ENCODE results near the gene RTTN. TPM values are rescaled to one million over a fixed set of nuclear protein-coding genes. Genes with fewer than 3 reads are reported as not detected.

The RTTN gene
- total RNA-seq, 2 donors from 2014 or later, result 27.6 to 31.4 TPM

DNA sequence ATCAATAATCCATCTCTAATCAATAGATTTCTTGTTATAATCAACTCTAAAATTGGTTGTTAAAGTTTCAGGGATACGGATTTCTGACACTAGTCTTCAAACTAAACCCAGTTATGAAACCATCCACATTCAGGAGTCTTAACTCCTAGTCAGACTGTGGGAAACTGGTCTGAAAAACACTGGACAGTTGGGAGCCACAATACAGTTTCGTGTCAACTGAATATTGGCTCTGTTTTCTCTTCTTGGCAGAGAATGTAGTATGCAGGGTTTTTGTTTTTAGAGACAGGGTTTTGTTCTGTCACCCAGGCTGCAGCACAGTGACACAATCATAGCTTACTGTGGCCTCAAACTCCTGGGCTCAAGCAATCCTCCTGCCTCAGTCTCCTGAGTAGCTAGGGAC lies 123.1 kb downstream of the RTTN start:
- Mint-ChIP-seq H3K4me3 (no peak overlapping the region), H3K4me1 (ENCODE audit: low read depth) (peaks cover 11% of the 10 kb centered on the region), H3K36me3 (ENCODE audit: insufficient read depth in 2 of 2) (peaks cover 5% of the 10 kb centered on the region in 2 donors), H3K27me3 (ENCODE audit: low read depth) (no peaks in the 10 kb centered on the region), H3K27ac (no peak overlapping the region), H3K9me3 (no peaks in the 10 kb centered on the region)
- DNase-seq (no peak), ATAC-seq (replicated peaks in 1 of 2) (no peak)

DNA sequence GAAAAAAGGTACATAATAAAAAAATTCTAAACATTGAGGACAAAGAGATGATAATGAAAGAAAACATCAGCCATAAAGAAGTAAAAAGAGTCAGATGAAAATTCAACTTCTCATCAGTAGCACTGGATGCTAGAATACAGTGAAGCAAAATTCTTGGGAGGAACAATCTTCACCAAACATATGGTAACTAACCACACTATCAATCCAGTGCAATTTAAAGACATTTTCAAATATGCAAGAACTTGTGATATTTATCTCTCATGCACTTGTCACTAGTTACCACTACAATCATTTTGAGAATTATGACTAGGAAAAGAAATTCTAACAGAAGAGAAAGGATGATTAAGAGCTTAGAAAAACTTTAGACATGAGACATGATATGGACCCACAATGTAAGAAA lies 127.4 kb downstream of the RTTN start:
- peak in 1 of 2 donors; percentile 25 for ATAC-seq (replicated peaks in 1 of 2)
- H3K27ac Mint-ChIP-seq, result peak overlapping the region; percentile 85
- no peak for DNase-seq
- H3K27me3 Mint-ChIP-seq (ENCODE audit: low read depth), result no peaks in the 10 kb centered on the region
- H3K4me3 Mint-ChIP-seq, result no peak overlapping the region
- peaks cover 0 to 2% of the 10 kb centered on the region in 2 donors for H3K36me3 Mint-ChIP-seq (ENCODE audit: insufficient read depth in 2 of 2)
- no peaks in the 10 kb centered on the region for H3K9me3 Mint-ChIP-seq
- peaks cover 11% of the 10 kb centered on the region for H3K4me1 Mint-ChIP-seq (ENCODE audit: low read depth)

DNA sequence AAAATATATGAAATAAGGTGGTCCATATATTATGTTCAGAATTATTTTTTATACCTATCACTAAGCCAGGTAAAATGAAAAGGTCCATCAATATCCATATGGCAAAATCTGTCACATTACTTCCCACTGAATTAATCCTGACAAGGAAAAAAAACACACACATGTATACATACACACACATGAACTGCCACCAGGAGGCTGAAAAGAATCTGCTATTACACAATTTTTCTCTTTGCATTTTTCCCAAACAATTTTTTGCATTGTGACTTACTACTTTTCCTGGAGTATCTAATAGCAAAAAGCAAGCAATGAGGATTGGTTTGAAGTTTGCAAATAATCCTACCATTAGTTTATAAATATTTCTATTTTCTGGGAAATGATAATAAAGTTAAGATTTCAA lies 129.6 kb downstream of the RTTN start:
- ATAC-seq (replicated peaks in 1 of 2) (no peak), DNase-seq (no peak)
- H3K9me3 Mint-ChIP-seq, result no peaks in the 10 kb centered on the region
- H3K36me3 Mint-ChIP-seq (ENCODE audit: insufficient read depth in 2 of 2), result no peaks in the 10 kb centered on the region
- no peak overlapping the region for H3K27ac Mint-ChIP-seq
- no peak overlapping the region for H3K4me3 Mint-ChIP-seq
- peaks cover 11% of the 10 kb centered on the region for H3K4me1 Mint-ChIP-seq (ENCODE audit: low read depth)
- no peaks in the 10 kb centered on the region for H3K27me3 Mint-ChIP-seq (ENCODE audit: low read depth)

DNA sequence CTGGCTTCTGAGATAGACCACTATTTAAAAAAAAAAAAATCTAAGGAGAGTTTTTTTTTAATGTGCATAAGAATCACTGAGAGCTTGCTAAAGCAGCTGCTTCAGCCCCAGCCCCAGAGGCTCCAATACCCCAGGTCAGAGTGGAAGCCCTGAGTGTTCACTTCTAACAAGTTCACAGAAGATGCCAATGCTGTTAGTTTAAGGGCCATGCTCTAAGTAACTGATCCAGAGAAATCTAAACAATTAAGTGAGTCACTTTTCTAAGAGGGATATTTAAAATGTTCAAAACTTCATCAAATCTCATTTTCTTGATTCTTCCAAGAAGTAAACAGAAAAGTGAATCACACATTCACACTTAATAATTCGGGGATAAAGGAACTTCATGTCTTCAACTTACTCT lies 131.4 kb downstream of the RTTN start:
- DNase-seq (no peak), ATAC-seq (replicated peaks in 1 of 2) (no peak)
- Mint-ChIP-seq H3K36me3 (ENCODE audit: insufficient read depth in 2 of 2) (no peaks in the 10 kb centered on the region), H3K4me1 (ENCODE audit: low read depth) (peaks cover 11% of the 10 kb centered on the region), H3K9me3 (no peaks in the 10 kb centered on the region), H3K27me3 (ENCODE audit: low read depth) (no peaks in the 10 kb centered on the region), H3K4me3 (no peak overlapping the region), H3K27ac (no peak overlapping the region)

DNA sequence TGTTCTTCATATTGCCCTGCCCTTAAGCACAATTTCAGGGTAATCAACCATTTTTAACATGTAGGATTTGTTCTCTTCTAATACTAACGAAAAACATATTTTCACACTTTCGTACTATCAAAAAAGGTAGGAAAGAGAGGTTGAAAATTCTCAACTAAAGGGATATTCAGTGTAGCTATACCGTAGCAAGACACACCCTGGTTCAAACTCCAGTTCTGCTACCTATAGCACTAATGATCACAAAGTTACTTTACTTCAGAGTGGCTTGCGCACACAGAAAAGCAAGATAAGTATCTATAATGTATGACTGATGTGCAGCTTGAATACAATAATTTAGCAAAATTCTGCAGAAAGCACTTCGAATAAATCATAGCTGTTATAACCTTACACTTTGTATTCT lies 132.1 kb downstream of the RTTN start:
- Mint-ChIP-seq H3K27me3 (ENCODE audit: low read depth) (no peaks in the 10 kb centered on the region), H3K4me3 (no peak overlapping the region), H3K9me3 (no peaks in the 10 kb centered on the region), H3K36me3 (ENCODE audit: insufficient read depth in 2 of 2) (no peaks in the 10 kb centered on the region), H3K4me1 (ENCODE audit: low read depth) (peaks cover 8% of the 10 kb centered on the region), H3K27ac (no peak overlapping the region)
- ATAC-seq (replicated peaks in 1 of 2), result no peak
- no peak for DNase-seq

DNA sequence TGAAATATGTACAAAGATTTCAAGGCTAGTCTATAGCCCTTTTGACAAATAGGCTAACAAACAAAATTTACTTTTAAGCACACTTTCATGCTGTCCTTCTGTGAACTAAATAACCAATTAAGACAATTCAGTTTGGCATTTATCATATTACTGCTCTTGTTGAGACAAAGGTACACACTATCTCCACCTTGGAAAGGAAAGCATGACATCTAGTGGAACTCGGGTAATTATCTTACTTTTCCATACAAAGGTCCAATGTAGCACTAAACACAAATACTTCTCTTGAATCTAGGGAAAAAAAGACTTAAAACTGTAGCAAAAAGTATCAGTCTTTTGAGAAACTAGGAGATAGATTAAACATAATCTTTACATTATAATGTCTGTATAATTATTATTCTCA lies 132.8 kb downstream of the RTTN start:
- DNase-seq (no peak), ATAC-seq (replicated peaks in 1 of 2) (no peak)
- no peaks in the 10 kb centered on the region for H3K36me3 Mint-ChIP-seq (ENCODE audit: insufficient read depth in 2 of 2)
- no peaks in the 10 kb centered on the region for H3K27me3 Mint-ChIP-seq (ENCODE audit: low read depth)
- H3K9me3 Mint-ChIP-seq, result no peaks in the 10 kb centered on the region
- peaks cover under 1% of the 10 kb centered on the region for H3K4me1 Mint-ChIP-seq (ENCODE audit: low read depth)
- H3K4me3 Mint-ChIP-seq, result no peak overlapping the region
- H3K27ac Mint-ChIP-seq, result no peak overlapping the region

DNA sequence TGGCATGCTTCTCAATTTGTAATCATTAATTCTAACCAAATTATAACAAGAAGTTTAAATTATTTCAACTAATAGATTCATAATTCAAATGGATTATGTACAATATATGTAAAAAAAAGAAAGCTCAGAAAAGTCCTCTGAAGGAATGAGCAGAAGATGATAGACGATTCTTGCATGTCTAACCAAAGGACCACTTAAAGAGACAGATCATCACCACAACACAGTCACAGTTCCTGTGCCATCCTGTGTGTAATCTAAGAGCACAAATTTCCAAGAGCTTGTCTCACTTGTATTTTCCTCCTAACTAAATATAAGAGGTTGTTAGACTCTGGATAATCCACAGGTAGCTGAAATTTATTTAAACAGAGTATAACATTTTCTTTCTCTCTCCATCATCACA lies 135.5 kb downstream of the RTTN start:
- no peaks in the 10 kb centered on the region for H3K36me3 Mint-ChIP-seq (ENCODE audit: insufficient read depth in 2 of 2)
- no peak overlapping the region for H3K4me3 Mint-ChIP-seq
- no peak for ATAC-seq (replicated peaks in 1 of 2)
- H3K27me3 Mint-ChIP-seq (ENCODE audit: low read depth), result no peaks in the 10 kb centered on the region
- no peak for DNase-seq
- H3K9me3 Mint-ChIP-seq, result no peaks in the 10 kb centered on the region
- H3K27ac Mint-ChIP-seq, result no peak overlapping the region
- H3K4me1 Mint-ChIP-seq (ENCODE audit: low read depth), result no peaks in the 10 kb centered on the region

DNA sequence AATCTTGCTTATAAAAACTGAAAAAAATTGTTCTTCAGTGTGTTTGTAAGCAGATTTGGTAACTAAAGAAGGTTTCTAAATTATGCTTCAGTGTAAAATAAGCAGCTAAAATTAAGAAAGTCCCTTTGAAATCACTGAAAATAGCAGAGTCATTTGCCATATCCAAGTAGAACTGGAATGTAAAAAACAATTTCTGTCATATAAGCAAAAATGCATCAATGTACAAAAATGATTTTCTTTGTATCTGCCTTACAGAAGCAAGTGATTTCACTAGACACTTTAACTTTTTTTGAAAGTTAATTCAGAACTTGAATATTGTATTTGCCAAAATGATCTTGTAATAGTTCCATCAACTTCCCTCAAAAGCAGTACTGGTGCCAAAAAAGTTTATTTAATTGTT lies 136.1 kb downstream of the RTTN start:
- H3K27ac Mint-ChIP-seq, result no peak overlapping the region
- H3K4me3 Mint-ChIP-seq, result no peak overlapping the region
- no peaks in the 10 kb centered on the region for H3K27me3 Mint-ChIP-seq (ENCODE audit: low read depth)
- H3K36me3 Mint-ChIP-seq (ENCODE audit: insufficient read depth in 2 of 2), result peaks cover 0 to 1% of the 10 kb centered on the region in 2 donors
- ATAC-seq (replicated peaks in 1 of 2), result no peak
- no peaks in the 10 kb centered on the region for H3K9me3 Mint-ChIP-seq
- H3K4me1 Mint-ChIP-seq (ENCODE audit: low read depth), result no peaks in the 10 kb centered on the region
- no peak for DNase-seq

DNA sequence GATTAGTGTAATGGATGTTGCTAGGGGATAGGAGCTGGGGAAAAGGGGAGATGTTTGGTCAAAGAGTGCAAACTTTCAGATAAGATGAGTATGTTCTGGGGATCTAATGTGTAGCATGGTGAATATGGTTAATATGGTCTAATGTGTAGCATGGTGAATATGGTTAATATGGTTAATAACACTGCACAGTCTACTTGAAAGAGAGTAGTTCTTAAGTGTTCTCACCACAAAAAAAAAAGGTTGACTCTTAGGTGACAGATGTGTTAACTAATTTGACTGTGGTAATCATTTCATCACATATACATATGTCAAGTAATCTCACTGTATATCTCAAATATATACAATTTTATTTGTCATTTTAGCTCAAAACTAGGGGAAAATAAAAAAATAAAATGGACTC lies 136.5 kb downstream of the RTTN start:
- DNase-seq (no peak), ATAC-seq (replicated peaks in 1 of 2) (no peak)
- H3K27ac Mint-ChIP-seq, result no peak overlapping the region

DNA sequence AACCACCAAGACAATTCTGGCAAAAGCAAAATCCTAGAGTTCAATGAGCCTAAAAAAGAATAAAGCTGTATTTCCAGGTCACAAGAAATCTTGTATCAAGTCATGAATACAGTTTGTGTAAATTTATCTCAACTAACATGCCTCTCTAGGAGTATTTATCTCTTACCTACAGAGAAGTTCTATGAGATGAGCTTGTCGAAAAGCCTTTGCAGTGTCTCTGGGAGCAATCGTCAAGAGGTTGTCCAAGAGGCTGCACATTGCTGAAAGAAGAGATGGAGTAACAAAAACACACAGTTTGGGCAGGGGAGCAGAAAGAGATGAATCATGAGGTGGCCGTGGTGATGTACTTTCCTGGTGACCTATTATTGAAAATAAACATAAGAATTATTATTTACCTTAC lies 145.8 kb downstream of the RTTN start:
- H3K4me3 Mint-ChIP-seq, result no peak overlapping the region
- ATAC-seq (replicated peaks in 1 of 2) (no peak), DNase-seq (no peak)
- H3K27ac Mint-ChIP-seq, result no peak overlapping the region
- H3K9me3 Mint-ChIP-seq, result no peaks in the 10 kb centered on the region
- peaks cover 6 to 12% of the 10 kb centered on the region in 2 donors for H3K36me3 Mint-ChIP-seq (ENCODE audit: insufficient read depth in 2 of 2)
- no peaks in the 10 kb centered on the region for H3K27me3 Mint-ChIP-seq (ENCODE audit: low read depth)
- H3K4me1 Mint-ChIP-seq (ENCODE audit: low read depth), result no peaks in the 10 kb centered on the region

More for the DNA sequence above, 136.5 kb downstream of the RTTN start:
- Mint-ChIP-seq H3K4me3 (no peak overlapping the region), H3K27me3 (ENCODE audit: low read depth) (no peaks in the 10 kb centered on the region), H3K9me3 (no peaks in the 10 kb centered on the region), H3K4me1 (ENCODE audit: low read depth) (no peaks in the 10 kb centered on the region), H3K36me3 (ENCODE audit: insufficient read depth in 2 of 2) (peaks cover 0 to 1% of the 10 kb centered on the region in 2 donors)

DNA sequence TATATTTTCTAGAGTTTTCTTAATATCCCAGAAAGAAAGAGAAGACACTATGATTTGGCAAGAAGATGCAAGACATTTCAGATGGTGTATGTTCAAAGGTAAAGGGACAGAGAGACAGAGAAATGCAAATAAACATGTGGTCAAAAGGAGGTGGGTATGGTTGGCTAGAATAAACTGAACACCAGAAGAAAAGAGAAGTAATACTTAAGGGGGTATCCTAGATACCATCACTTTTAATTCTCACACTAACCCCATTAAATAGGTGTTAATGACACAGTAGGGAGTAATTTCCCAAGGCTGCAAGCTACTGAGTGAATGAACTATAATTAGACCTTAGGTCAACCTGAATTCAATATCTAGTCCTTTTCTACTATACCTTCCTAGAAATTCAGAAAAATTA lies 146.6 kb downstream of the RTTN start:
- DNase-seq, result no peak

DNA sequence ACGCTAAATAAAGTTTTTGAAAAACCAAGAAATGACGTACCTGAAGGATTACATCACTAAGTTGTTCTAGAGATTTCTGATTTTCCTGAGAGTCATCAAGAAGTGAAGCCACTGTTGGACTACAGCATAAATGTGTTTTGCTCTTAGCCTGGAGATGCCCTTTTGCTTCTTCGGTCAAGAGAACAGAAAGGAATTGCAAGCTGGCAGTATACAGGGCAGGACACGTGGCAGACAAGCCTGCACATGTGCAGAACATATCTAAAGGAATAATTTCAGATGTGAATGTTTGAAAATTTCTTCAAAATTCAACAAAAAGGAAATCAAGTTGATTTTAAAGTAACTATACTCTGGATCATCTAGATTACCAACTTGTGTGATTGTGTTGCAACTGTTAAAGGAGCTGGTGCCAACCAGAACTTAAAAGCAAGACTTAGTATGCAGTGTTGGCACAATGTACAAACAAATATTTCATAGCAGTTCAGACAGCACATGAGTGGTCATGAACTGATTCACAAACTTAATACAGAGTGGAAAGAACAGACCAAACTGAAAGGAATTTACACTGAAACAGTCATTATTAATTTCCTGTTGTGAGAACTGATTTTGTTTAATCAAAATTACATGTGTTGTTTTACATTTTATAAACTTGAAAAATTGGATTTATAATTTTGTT lies 157.4 kb downstream of the RTTN start:
- ATAC-seq (replicated peaks in 1 of 2) (no peak), DNase-seq (no peak)
- Mint-ChIP-seq H3K36me3 (ENCODE audit: insufficient read depth in 2 of 2) (peaks cover 3 to 7% of the 10 kb centered on the region in 2 donors), H3K27me3 (ENCODE audit: low read depth) (no peaks in the 10 kb centered on the region), H3K27ac (no peak overlapping the region), H3K4me1 (ENCODE audit: low read depth) (peaks cover 13% of the 10 kb centered on the region), H3K9me3 (no peaks in the 10 kb centered on the region), H3K4me3 (no peak overlapping the region)

More for the DNA sequence above, 146.6 kb downstream of the RTTN start:
- H3K27me3 Mint-ChIP-seq (ENCODE audit: low read depth), result no peaks in the 10 kb centered on the region
- no peak overlapping the region for H3K27ac Mint-ChIP-seq
- H3K4me3 Mint-ChIP-seq, result no peak overlapping the region
- no peak for ATAC-seq (replicated peaks in 1 of 2)
- H3K4me1 Mint-ChIP-seq (ENCODE audit: low read depth), result no peaks in the 10 kb centered on the region
- no peaks in the 10 kb centered on the region for H3K9me3 Mint-ChIP-seq
- peaks cover 6 to 11% of the 10 kb centered on the region in 2 donors for H3K36me3 Mint-ChIP-seq (ENCODE audit: insufficient read depth in 2 of 2)

DNA sequence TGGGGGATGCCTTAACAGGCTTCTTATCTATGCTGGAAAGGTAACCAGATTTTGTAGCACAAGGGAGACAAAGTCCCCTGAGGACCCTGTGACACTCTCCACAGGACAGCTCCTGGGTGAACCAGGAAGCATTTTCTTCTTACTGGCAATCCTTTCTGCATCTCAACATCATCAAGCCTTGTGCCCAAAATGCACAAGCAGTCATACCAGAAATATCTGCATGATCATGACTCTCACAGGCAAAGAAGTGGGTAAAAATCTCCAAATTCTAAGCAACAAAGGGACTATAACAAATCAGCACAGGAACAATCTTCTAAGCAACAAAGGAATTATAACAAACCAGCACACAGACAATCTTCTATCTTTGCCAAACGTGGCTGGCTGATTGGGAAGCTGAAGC lies 158.7 kb downstream of the RTTN start:
- no peak for DNase-seq
- no peak for ATAC-seq (replicated peaks in 1 of 2)
- Mint-ChIP-seq H3K27ac (no peak overlapping the region), H3K4me3 (no peak overlapping the region), H3K9me3 (no peaks in the 10 kb centered on the region), H3K36me3 (ENCODE audit: insufficient read depth in 2 of 2) (peaks cover 5 to 9% of the 10 kb centered on the region in 2 donors), H3K27me3 (ENCODE audit: low read depth) (no peaks in the 10 kb centered on the region), H3K4me1 (ENCODE audit: low read depth) (peaks cover 13% of the 10 kb centered on the region)

DNA sequence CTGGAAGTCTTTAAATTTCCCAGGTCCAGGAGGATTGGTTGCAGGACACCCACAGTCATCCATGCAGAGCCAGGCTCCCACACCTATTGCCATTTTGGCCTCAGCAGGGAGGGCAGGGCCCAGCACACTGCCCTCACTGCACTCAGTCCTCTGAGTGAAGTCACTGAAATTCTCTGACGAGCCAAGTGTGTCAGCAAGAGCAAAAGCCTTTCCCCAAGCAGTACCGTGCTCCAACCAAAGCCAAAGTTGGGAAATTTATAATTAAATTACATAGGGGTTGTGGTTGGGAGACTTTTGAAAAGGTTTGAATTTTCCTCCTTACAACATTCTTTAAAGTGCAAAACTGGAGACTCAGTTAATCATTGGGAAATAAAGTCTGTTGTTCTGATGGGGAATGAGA lies 159.3 kb downstream of the RTTN start:
- H3K4me3 Mint-ChIP-seq, result no peak overlapping the region

More for the DNA sequence above, 159.3 kb downstream of the RTTN start:
- ATAC-seq (replicated peaks in 1 of 2) (no peak), DNase-seq (no peak)
- Mint-ChIP-seq H3K9me3 (no peaks in the 10 kb centered on the region), H3K27me3 (ENCODE audit: low read depth) (no peaks in the 10 kb centered on the region), H3K27ac (no peak overlapping the region), H3K36me3 (ENCODE audit: insufficient read depth in 2 of 2) (peaks cover 5 to 10% of the 10 kb centered on the region in 2 donors), H3K4me1 (ENCODE audit: low read depth) (peaks cover 13% of the 10 kb centered on the region)

All from activated T-cell treated with anti-CD3 and anti-CD28 coated beads, Interleukin-2, amount 50 U/mL, for 72 hours (primary cell).